SW 1271 (cell line): Measurements from ENCODE around the gene IGSF22.

ENCODE experiments used
- DNase-seq, 2 experiments: peaks; one replicate each; lab custom pipeline; 2025; lab: John Stamatoyannopoulos, UW

IGSF22 gene

DNA sequence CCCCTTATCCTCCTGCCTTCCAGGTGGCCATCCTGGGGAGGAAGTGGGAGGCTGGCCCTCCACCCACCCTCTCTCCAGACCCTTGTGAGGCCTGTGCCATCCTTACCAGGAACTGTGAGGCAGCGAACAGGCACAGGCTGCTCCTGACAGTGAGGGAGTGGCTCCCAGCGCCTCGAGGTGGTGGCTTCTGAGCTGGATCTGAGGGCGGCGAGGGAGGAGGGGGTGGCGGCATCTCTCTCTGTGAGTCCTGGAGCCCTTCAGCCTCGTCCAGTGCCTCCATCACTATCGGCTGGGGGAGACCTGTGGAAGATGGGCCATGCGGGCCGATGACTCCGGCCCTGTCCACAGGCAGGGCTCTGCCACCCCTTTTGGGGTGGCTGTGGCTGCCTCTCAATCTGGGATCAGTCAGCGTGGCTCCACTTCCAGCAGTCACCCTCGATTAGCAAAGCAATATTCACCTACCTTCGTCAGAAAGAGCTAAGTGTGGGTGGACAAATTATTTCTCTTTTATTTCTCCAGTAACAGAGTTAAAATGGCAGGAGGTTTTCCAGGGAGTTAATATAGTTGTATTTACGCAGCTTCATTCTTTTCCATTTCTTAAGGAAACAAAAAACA is 18.0 kb upstream of the IGSF22 start:
- DNase-seq = no peak

DNA sequence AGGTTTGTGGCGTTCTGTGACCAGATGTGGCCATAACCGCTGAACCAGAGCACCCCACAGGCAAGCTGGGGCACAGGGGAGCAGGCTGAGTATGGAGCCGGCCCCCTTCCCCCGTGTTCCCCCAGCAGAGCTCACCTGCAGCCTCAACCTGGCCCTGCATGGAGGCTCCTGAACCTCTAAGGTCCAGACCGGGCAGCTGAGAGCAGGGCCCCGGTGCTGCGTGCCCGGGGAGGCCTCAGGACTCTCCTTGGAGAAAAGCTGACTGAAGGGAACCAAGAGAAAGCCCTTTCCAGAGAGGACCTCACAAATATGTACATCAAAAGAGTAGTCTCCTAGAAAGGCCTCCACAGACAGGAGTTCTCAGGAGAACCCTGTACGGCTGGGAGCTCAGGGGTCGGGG is 17.4 kb upstream of the IGSF22 start:
- DNase-seq = no peak

DNA sequence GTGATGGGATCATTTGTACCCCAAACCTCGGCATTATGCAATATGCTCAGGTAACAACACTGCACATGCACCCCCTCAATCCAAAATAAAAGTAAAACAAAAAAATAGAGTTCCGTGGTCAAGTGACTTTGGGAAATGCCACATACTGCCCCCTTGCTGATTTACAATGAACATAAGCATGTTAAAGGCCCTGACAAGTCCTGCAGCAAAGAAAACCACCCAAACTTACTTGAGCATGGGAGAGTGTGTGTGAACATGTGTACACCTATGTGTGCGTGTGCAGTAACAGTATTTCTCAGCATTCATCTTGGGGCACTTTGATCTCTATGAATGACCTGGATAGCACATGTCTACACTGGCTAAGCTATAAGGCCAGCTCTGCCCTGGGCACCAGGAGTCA is 15.8 kb upstream of the IGSF22 start:
- no peak for DNase-seq

DNA sequence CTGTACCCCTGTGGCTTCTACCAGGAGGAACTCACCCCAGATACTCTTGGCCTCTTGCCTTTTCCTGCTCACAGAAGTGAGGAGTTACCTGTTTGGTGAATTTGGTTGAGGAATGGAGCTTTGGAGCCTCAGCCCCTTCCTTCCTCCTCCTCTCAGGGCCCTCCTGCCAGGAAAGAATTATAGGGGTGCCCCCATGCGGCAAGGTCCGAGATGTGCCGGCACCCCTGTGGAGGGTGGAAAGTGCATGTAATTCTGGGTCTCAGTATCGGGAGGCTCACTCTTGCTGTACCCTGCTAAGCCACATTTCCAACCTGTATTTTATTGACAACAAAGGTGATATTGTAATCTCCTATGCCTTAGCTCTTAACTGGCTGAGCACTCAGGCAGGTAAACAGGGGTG is 13.7 kb upstream of the IGSF22 start:
- DNase-seq = no peak

DNA sequence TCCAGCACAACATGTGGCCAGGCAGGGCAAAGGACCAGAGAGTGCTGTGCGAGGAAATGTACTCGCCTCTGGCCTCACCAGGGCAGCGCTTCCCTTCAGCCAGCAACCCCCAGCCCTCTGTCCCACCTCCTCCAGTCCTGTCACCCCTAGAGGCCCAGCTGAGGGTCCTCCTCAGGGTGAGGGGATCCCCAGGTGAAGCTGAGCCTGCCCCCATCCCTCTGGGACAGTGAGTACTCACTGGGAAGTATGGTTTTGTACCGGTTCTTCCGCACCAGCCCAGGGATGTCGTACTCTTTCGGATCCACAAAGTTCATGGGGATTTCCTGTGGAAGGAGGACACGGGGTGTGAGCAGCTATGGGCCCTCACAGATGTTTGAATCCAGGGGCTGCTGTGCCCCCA is 11.7 kb upstream of the IGSF22 start:
- DNase-seq = no peak

DNA sequence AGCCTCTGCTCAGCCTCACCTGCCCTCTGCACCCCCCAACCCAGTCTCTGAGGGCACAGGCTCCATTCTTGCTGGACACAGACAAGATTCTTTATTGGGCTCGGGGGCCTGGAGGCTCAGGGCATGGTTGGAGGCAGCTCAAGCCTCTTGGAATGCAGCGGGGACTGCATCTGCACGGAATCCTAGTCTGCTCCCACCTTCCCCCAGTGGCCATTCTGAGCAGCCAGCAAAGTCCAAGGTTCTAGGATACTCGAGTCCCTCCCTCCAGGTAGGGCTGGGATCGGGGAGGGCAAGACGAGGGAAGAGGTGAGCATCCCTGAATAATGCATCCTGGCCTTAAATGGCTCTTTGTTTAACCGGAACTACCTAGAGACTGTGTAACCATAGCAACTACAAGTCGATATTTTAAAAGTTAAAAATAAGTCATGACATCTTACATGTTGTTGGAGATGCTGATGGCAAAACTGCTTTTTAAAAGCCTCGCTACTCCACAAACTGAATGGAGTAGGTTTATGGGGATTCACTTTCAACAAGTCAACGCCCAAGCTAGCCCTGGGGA is 10.7 kb upstream of the IGSF22 start:
- no peak for DNase-seq

DNA sequence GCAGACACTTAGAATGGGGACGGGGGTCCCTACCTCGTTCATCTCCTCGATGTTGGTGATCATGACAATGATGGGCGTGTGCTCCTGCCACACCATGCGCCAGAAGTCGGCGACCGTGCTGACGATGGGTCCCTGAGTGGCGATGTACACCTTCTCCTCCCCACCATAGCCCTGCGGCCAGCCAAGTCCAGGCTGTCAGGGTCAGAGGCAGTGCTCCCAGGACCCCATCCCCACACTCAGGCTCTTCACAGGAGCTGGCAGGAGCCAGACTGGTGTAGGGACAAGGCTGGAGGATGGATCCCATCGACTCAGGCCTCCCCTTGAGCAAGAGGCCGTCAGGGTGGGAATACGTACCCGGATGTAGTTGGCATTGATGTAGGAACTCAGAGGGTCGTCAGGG is 7.2 kb upstream of the IGSF22 start:
- DNase-seq = no peak

DNA sequence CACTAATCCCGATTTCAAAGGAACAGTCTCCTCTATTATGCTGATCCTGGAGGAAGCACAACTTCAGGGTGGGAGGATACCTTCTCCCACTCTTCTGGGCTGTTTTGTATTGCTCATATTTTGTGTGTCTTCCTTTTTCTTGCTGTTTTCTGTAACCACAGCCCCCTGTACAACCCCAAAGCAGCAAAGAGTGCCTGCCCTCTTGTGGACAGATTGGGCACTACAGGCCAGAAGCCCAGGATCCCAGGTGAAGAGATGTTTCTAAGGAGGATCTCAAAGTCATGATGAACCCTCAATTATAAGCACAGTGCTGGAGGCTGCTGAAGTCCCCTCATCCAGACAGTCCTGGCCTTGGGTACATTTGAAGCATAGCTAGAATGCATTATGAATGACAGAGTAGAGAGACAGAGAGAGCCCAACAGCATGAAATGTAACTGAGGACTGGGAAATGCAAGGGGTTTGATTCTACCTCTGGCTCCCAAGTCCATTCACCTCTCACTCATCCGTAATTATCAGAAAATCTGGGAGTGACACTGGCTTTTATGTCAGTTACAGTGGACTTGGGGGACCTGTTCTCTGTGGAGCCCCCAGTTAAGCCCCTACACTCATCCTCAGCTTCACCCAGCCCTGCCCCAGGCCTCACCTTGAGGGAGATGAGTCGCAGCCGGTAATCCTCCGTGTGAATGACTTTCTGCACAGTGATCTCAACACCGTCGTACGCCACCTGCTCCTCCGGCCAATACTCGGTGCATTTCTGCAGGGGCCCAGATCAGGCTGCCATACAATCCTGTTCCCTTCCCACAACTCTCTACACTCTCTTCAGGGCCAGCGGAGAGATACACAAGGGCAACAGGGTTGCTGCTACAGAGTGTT is 6.2 kb upstream of the IGSF22 start:
- peak in 1 of 2 experiments; percentile 36 for DNase-seq

DNA sequence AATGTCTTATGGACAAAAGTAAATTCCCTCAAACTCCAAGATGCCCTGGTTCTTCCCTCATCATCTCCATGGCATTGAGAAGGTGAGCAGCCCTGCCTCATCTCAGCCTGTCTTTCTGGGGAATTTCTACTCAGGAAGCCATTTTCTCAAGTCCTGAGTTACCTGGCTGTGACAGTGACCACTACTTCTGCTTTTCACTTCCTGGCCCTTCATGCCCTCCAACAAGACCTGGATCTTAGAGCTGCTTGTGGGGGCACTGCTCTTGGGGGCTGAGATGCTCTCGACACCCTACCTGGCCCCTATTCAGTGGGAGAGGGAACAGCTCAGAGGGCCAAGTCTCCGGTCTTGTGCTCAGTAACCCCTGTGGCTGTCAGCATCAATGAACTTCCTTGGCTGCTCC is 5.5 kb upstream of the IGSF22 start:
- DNase-seq = no peak

DNA sequence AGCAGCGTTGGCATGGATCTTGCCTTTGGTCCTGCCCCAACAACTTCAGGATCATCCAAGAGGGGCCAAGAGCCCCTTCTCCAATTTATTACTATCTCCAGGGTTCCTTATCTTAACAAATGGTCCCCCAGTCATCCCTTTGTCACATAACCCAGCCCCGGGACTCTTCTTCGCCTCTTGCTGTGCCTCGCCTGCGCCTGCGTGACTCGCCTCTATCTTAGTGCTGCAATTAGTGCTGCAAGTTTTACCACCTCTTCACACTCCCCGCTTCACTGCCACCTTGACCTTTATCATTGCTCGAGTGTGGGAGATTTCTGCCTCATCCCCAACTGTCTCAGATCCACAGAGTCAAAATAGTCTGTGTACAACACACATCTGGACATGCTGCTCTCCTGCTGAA is 4.0 kb upstream of the IGSF22 start:
- no peak for DNase-seq

DNA sequence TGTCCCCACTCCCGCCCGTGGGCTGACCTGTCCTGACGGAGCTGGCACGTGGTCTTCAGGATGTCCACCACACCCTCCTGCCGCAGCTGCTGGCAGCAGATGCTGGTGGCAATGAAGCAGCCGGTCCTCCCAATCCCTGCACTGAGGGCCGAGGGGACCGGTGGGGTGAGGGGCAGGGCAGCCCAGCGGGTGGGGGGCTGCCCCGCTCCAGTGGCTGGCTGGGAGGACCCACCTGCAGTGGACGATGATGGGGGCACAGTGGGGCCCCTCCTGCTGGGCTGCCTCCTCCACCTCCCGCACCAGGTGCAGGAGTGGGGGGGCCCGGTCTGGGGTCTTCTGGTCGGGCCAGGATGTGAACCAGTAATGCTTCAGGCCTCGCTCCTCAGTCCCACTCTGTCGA is 3.4 kb upstream of the IGSF22 start:
- no peak for DNase-seq

DNA sequence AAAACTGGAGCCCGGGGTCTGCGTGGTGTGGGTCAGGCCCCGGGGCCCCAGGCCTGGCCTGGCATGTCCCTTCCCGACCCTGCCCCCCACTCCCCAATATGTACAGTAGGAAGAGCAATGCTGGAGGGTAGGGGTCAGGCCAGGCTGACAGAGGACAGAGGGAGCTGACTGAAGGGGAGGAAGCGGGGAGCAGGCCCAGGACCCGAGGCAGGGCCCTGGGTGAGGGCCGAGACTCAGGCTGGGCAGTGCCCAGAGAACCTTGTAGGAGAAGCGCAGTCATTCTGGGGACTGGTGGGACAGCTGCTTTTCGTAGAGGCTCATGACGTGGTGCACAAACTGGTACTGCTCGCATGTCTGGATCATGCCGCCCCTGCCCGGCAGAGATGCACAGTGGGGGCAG is 2.7 kb upstream of the IGSF22 start:
- DNase-seq = no peak

DNA sequence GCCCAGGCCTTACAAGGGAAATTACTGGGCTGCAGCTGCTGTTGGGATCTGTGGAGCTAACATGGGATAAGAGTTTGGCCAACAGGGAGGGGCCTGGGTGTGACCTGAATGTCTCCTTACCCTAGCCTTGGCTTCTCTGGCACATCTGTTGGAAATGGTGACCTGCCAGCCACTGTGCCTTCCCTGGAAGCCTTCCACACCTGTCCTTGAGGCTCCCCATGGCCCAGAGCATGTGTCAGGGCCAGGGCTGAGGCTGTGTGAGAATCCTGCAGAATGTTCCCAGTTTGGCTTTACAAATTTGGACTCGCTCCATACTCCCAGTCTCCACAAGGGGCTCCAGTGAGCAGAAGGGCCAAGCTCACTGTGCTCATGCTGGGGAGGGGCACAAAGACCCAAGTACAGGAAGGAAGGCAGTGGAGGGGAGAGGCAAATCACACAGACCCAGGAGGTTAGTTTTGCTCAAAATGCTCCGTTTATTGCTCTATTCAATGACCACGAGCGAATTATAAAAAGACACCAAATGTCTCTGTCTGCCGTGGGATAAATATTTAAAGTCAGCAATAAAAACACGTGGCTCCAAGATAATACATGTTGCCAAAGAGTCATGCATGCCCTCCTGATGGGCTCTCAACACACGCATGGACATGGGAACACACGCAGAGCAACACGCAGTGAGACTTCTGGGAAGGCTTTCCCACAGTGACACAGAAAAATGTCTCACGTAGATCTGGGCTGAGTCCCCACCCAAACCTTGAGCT is 1.7 kb upstream of the IGSF22 start:
- DNase-seq = peak in 1 of 2 experiments; percentile 45

DNA sequence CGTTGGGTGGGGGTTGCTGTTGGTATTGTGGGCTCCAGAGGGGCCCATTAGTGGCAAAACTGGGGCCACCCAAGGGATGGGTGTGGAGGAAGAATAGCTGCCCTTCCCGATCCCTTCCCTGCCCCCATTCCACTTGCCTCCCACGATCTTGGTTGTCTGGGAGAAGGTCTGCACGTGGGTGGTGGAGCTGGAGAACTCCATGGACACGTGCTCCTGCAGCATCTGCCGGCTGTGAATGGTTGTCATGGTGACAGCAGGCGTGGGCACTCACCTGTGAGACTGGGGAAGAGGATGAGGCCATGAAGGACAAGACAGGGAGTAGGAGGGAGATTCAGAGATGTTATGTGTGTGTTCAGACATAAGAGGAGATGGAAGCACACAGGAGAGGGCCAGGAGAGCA is 2.0 kb downstream of the IGSF22 start:
- DNase-seq = no peak

DNA sequence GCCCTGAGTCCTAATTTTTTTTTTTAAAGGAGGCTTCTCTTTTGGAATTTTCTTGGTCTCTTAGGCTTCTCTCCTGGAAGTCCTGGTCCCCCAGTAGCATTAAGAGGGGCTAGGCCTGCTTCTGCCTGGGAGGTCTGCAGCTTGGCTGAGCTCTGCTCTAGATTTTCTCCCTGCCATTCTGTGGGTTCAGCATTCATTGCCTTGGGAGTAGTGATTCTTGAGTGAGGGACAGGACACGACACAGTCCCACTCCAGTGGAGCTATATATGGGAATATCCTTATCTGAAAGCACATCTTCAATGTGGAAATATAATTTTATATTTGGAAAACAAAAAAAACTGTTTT is 3.7 kb downstream of the IGSF22 start:
- no peak for DNase-seq

DNA sequence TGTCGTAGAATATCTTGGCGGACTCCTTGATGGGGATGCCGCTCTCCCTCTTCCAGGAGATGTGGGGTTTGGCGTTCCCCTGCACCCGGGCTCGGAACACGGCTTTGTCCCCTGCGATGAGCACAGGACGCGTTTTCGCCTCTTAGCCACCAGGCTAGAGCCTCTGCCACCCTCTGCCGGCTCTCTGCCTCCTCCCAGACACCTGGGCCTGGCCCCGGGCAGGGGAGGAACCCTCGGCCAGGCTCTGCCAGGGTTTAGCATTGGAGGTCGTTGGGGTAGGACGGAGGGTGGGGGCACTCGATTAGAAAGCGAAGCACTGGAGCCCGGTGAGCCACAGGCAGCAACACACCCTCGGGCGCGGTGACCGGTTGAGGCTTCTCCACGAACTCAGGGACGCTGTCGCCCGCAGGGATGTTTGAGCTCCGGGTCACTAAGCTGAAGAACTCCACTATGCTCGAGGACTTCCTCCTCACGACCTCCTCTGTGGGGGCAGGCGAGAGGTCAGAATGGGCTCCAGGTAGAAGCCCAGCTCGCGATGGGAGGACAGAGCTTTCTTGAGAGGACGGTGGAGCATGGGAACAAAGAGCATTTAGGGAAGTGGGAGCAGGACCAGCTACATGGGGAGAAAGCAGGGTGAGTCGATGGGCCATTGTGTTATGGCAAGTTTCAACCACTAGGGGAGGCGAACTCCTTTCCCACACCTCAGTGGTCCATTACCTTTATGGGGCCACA is 4.3 kb downstream of the IGSF22 start:
- peak in 1 of 2 experiments; percentile 68 for DNase-seq

DNA sequence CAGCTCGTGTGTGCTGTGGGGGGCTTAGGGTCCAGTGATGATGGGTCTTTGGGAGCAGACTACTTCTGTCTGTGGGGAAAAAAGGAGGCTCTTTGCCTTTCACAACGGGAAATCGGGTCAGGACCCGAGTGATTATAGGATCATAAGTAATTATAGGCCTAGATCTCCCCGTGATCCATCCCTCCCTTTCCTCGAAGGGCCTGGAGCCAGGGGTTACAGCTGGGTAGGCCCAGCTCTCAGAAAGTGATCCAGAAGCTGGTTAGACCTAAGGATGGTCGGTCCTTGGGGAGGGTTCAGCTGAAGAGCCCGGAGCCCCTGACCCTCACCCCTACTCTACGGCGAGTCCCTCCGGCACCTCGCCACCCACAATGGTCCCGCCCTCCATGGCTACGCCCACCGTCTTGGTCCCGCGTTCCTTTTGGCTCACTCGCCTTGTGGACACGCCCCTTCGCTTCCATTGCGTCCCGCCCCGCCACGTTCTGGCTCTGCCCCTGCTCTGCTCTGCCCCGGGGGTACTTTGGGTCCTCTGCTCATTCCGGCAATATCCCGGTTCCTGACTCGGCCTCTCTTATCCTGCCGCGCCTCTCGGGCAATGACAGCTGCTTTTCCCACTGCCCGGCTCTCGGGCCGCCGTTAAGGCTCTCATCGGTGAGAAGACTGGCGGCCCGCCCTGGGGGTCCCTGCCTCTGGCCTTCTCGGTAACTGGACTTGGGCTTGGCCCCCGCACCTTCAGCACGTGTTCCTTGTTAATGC is 5.0 kb downstream of the IGSF22 start:
- peak; percentile 54 to 73 for DNase-seq

DNA sequence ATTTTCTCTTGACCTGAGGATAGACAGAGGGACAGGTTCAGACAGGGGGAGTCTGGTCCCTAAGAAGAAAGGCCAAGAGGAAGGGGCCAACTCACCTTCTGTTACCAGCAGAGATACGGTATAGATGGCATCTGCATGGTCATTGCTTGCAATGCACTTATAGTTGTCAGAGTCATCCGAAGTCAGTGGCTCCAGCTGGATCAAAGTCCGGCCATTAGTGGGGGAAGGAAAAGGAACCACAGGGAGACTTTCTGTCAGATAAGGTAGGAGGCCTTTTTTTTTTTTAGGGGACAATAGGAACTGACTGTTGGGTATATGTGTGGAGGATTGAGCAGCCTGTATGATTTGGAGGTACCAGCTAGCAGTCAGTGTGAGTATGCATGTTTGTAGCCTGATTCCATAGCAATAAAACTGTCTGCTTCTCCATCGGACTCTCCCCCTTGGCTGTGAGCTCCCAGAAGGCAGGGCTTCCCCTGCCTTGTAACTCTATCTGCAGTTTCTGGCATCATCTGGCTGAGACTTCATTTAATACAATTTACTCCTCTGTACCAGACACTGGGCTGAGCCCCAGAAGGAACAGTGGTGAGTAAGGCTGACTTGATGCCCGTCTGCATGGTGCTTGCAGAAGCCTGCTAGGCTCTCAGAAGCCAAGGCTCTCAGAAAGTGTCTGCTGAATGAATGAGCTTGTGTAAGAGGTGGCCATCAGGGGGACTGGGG is 5.7 kb downstream of the IGSF22 start:
- DNase-seq = no peak

DNA sequence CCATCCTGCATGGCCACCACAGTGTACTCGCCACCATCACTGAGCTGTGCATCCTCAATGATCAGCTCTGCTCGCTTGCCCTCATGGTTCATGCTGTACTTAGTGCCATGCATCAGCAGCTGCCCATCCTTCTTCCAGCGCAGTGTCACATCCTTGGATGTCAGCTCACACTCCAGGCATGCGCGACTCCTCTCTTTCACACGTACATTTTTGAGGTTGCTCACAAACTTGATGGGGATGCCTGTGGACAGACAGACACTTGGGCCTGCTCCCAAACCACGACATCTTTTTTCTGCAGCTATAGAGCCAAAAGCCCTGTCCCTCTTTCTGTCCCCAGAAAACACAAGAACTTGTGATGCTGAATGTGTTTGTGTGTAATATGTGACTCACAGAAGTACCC is 10.5 kb downstream of the IGSF22 start:
- no peak for DNase-seq

DNA sequence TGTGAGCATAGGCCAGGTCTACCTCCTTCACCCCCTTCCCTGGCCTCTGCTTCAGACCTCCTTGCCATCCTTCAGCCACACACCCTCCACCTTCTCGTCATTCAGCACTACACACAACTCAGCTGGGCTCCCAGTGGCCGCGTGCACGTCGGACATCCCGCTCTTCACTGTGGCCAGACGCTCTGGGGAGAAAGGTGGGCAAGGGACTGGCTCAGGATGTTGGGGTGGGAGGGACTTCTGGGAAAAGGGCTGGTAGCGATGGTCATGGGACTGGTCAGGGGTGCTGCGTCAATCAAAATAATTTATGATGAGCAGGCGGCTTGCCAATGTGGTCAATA is 11.6 kb downstream of the IGSF22 start:
- DNase-seq = no peak
